HG03280 (cell line): Measurements from ENCODE around the gene MTA2.

Experiments used
- ATAC-seq: cut with Tn5 transposase; IDR thresholded peaks from one replicate; pipeline ENCODE4 v1.9.1; 2021; ENCODE audit warnings: mild to moderate bottlenecking, moderate library complexity; ENCODE audit not compliant: unreplicated experiment

MTA2 gene

DNA sequence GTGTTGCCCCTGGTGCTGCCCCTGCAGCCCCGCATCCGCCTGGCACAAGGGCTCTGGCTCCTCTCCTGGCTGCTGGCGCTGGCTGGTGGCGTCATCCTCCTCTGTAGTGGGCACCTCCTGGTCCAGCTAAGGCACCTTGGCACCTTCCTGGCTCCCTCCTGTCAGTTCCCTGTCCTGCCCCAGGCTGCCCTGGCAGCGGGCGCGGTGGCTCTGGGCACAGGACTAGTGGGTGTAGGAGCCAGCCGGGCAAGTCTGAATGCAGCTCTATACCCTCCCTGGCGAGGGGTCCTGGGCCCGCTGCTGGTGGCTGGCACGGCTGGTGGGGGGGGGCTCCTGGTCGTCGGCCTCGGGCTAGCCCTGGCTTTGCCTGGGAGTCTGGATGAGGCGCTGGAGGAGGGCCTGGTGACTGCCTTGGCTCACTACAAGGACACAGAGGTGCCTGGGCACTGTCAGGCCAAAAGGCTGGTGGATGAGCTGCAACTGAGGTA is 11.7 kb upstream of the MTA2 start:
- ATAC-seq: no peak

DNA sequence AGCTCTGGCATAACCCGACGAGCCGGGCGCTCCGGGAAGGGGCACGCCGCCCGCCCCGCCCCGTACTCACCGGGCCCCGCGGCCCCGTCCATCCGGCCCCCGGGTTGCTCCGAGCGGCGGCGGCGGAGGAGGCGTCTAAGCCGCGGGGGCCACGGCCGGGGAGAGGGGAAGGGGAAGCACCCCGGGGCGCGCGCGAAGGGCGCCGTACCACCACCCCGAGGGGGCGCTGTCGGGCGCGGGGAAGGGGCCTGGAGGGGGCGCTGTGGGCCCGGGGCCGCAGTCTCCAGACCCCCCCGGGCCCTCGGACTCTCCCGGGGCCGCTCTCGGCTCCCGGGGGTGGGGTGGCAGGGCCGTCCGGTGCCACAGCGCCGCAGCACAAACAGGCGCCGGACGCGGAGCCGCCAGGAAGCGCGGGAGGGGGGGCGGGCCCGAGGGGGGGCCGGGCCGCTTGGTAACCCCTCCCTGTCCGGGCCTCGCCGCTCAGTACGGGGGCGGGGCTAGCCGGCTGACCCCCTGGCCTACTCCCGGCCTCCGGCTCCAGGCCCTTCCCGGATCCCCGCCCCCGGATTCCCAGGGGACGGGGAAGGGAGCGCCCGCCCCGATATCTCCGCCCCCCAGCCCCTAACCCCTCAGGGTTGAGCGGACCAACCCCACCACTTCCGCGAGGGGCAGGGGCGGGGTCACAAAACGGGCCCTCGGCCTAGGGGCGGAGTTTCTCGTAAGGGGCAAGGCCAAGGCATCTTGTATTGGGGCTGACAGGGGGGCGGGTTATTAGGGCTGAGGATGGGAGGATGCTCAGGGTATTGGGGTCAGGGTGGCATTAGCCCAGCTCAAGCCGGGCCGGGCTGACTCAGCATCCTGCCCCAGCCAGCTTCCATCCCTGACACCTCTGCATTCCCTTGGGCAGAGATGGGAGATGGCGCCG is 11.0 kb upstream of the MTA2 start, which contains the start of the genes EML3 and ROM1:
Gene EML3 (minus strand): TSS at position 410 of the 925 bp plus-strand sequence. CDS start 318 bp downstream, at position 92.
Gene ROM1 (plus strand): TSS at position 892 of the 925 bp plus-strand sequence. CDS start 25 bp downstream, at position 917.
- peak; percentile 69 for ATAC-seq

DNA sequence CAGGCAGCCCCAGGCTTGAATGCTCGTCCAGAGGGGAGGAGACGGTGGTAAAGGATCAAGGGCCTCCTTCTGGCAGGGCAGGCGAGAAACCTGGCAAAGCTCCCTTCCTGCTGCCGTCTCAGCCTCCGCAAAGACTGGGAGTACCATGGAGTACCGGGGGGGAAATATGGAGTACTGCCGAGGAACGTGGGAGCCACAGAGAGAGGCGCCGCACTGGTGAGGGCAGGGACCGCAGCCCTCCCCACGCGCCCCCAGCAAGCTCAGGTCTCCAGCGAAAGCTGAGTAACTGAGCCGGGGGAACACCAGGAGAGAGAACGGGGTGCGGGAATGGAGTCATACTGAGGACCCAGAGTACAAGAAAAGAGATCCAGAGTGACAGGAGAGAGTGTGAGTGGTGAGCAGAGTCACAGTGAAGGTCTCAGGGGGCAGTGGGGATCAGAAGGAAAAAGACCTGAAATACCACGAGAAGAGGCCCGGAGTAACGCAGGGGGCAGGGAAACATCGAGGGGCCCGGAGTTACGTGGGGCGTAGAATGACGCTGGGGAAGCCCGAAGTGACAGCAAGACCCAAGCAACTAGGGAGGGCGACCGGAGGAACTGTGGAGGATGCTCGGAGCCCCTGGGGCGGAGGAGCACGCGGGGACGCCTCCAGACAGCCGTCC is 10.2 kb upstream of the MTA2 start:
- ATAC-seq: peak; percentile 21

DNA sequence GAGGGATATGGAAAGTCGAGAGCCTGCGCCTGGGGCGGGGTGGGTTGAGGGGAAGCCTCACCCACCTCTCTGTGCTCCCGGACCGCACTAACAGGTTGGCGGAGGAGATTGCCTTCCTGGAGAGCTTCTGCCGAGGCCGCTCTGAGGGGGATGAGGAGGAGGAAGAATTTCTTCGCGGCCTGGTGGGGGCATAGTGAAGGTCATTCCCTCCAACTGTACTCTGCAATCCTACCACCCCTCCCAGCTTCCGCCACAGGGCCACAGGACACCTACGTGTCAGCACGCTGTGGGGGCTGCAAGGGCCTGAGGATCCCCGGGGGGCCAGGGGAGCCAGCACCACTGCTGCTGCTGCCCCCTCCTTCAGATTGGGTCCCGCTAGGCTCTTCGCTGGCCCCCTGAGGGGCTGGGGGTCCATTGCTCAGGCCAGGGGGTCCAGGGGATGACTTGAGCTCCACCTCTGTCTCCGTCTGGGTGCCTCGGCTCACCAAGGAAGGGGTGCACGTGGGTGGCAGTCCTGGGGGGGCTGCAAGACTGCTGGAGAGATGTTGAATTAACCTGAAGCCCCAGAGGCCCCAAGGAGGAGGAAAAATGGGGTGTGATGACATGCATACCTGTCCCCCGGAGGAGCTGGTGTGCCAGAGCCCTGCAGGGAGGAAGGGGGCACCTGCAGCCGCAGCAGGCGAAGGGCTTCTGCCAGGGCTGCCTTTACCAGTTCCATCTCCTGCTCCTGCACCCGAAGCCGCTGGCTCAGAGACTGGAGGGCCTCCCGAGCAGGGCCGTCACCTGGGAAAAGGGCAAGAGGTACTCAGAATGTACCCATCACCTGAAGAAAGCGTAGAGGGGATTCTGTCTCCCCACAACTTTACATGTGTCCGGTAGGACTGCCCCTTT is 9.4 kb upstream of the MTA2 start:
- no peak for ATAC-seq

GRCh38 chr11:62610403-62610802 is 8.7 kb upstream of the MTA2 start:
- no peak for ATAC-seq

DNA sequence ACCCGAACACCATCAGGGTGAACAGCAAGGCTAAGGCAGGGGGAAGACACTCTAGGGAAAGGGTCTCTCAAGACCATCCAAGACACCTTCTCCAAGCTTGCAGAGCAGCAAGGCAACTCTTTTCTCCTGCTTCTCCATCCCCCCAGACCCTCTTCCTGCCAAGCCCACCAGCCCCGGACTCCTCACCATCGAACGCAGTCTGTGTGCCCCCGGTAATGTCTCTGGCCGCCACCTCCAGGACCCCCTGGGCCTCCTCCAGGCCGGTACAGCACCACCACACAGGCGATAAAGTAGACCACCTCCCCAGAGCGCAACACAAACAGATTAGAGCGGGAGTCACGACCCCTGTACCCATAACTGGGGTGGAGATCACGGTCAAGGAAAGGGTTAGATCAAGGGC is 7.1 kb upstream of the MTA2 start:
- no peak for ATAC-seq

- no peak for ATAC-seq
These were observed 6.0 kb upstream of the MTA2 start for GRCh38 chr11:62607714-62608113.

DNA sequence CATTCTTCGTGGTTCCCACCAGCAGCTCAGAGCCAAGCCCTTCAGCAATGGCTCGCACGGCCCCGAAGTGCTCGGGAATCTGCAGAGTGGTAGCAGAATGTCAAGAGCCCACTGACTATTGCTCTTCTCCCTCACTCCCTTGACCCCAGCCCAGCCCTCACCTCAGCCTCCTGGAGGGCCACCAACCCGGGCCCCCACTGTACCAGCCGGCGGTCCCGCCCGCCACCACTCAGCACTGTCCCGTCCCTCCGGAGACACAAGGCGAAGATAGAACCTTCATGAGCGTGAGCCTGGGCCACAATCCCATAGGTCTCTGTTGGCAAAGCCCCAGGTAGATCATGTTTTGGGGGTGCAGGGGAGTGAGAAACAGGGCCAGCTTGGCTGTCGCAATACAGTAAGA is 4.2 kb upstream of the MTA2 start:
- ATAC-seq: no peak

GRCh38 chr11:62605467-62605866 is 3.8 kb upstream of the MTA2 start:
- no peak for ATAC-seq

GRCh38 chr11:62604460-62605120 is 2.9 kb upstream of the MTA2 start:
- ATAC-seq: no peak

DNA sequence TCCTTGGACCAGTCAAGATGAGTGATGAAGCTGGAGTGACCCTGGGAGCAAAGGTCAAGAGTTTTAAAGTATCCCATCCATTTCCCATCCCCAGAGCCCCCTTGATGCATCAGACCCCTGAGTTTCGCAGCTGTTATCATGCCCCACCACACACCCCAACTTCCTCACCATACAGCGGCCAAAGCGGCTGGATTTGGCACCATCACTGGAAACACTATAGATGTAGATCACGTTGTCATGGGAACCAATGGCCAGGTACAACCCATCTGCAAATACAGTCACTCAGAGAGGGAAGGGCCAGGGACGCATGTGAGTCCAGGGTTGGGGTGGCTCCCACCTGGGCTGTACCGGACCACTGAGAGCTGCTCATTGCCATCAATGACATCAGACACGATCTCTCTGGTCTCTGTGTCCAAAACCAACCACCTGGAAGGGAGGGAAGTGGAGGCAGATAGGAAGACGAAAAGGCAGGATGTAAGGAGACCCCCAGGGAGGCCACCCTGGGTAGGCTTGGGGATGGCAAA is 2.2 kb upstream of the MTA2 start:
- no peak for ATAC-seq

DNA sequence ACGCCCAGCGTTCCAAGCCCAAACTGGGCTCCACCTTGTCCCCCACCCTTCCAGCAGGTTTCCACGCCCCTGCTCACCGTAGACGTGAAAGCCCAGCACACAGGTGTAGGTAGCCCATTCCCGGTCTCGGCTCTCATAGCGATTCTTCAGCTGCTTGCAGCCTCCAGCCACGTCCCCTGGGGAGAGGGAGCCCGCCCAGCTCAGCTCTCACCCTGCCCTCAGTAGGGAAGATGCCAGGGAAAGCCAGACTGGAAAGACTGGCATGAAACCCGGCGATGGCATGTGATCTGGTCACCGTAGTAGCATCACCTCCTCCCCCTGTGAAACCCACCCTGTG is 1.4 kb upstream of the MTA2 start:
- ATAC-seq: no peak

DNA sequence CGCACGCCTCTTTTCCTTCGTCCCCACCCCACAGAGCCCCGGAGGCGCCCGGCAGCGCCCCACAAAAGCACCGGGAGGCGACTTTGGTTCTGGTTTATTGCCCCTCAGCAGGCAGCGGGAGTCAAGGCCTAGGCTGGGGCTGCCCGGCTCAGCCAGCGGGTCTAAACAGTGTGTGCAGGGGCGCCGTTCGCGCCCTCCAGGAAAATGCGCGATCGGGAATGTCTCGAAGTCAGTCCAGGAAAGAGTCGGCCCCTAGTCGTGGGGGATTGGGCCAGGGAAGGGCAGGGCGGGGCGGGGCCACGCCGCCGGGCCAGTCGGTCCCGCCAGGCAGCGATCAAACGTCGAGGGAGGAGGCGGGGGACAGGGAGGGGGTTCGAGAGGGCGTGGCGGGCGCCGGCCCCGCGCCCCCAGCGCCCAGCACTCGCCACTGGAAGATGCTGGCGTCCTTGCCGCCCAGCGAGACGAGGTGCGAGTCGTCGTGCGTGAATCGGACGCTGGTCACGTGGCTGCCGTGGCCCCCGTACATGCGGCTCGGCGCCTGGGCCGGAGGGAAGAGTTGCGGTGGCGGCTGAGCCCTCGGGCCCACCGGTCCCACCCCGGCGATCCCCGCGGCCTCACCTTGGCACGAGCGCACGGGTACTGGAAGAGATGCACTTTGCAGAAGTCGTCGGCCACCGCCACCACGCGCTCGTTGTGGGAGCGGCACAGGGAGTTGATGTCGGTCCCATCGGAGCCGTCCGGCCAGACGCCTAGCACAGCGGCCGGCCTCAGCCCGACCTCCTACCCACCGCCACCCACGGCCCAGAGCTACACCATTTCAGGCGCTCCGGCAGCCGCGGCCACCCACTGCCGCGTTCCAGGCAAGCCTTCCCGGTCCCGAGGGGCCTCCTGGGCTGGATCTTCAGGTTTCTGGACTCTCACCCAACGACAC is 741 bp upstream of the MTA2 start:
- ATAC-seq: no peak

- no peak for ATAC-seq
These were observed 618 bp downstream of the MTA2 start for GRCh38 chr11:62601122-62601371.

- ATAC-seq: no peak
These were observed 1.1 kb downstream of the MTA2 start for GRCh38 chr11:62600367-62601121.

- no peak for ATAC-seq
These were observed 1.8 kb downstream of the MTA2 start for GRCh38 chr11:62599901-62600300.

DNA sequence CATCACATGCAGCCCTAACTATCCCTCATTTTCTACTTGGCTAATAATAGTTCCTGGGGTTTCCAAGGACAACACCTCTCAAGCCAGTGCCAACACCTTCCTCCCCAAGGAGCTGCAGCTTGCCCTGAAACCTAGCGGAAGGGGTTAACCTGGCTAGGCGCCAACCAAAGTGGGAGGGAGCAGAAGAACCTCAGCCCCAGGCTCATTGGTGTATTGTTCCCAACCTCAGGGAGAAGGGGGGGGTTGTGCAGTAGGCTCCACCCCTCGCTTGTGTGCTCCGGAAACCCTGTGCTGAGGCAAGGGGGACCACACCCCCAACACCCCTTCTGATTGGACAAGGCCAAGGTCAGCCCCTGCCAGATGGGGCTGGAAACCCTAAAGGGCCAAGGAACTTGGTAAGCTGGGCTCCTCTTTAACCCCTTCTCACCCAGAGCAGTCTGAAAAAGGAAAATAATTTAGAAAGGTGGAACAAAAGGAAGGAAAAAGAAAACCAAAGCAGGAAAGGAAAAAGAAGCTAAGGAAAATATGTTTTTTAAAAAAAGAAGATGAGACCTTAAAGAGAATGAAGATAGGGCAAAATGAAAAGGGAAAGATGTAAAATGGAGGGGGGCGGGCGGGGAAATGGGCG is 2.5 kb downstream of the MTA2 start:
- ATAC-seq: peak; percentile 48

DNA sequence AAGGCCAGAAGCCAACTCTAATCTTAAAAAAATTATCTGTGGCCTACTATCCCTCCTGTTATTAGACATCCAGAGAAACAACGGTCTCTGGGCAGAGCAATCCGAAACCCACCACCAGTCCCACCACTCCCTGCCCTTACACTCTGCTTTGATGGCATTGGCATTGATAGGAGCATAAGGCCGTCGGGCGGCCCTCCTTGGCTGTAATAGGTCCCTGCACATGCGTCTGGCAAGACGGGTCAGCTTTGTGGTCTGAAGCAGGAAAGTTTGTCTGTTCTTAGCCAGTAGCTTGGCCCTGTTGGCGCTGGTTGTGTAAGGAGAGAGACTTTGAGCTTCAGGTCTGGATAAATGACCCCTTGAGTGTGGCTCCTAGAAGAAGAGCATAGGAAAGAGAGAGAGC is 6.5 kb downstream of the MTA2 start:
- ATAC-seq: no peak
